ENCODE data around the gene GJD3.
"Not testable (repeated sequence)": the region's sequence is repeated elsewhere in the genome, so short reads cannot be mapped to it uniquely, and the experiment has no call there.

DNA sequence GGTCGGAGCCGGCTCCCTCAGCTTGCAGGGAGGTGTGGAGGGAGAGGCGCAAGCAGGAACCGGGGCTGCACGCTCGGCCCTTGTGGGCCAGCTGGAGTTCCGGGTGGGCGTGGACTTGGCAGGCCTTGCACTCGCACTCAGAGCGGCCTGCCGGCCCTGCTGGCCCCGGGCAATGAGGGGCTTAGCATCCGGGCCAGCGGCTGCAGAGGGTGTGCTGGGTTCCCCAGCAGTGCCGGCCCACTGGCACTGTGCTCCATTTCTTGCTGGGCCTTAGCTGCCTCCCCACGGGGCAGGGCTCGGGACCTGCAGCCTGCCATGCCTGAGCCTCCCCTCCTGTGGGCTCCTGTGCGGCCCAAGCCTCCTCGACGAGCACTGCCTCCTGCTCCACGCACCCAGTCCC is 11.2 kb upstream of the GJD3 start:
- TF ChIP-seq, protein P1, sequence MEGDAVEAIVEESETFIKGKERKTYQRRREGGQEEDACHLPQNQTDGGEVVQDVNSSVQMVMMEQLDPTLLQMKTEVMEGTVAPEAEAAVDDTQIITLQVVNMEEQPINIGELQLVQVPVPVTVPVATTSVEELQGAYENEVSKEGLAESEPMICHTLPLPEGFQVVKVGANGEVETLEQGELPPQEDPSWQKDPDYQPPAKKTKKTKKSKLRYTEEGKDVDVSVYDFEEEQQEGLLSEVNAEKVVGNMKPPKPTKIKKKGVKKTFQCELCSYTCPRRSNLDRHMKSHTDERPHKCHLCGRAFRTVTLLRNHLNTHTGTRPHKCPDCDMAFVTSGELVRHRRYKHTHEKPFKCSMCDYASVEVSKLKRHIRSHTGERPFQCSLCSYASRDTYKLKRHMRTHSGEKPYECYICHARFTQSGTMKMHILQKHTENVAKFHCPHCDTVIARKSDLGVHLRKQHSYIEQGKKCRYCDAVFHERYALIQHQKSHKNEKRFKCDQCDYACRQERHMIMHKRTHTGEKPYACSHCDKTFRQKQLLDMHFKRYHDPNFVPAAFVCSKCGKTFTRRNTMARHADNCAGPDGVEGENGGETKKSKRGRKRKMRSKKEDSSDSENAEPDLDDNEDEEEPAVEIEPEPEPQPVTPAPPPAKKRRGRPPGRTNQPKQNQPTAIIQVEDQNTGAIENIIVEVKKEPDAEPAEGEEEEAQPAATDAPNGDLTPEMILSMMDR (IDR thresholded peaks at IDR 0.05): not testable (repeated sequence)
- not testable (repeated sequence) for TF ChIP-seq POLR2AphosphoS5, POLR2A (IDR thresholded peaks at IDR 0.05)

Measured in prostate gland (tissue), 2 donors.